PC-3 (cell line): ENCODE measurements around the gene MYLK. TPM values are rescaled to one million over a fixed set of nuclear protein-coding genes. Genes with fewer than 3 reads are reported as not detected.
A peak's percentile ranks its signal among the peaks of the same experiment; 100 is the strongest.

Source experiments
- ATAC-seq: fragments of 200-7000 bp; cut with Tn5 transposase; 2 replicates; pipeline ENCODE4 v1.9.1; 2020; ENCODE audit warnings: mild to moderate bottlenecking, moderate library complexity
- BruUV-seq: library from RNA; stranded (reverse); fragments of 400-500 nt; replicated peaks from 2 replicates; lab custom pipeline; 2021; lab: Mats Ljungman, UMichigan
- CTCF ChIA-PET: fragments of 300-600 bp; sonication (Branson Sonifier 250); formaldehyde crosslinking; loops from one replicate; lab custom pipeline; 2022; ENCODE audit warnings: antibody characterized with exemption; lab: Charles Lee
- POLR2A ChIA-PET: fragments of 300-600 bp; sonication (Branson Sonifier 250); formaldehyde crosslinking; loops from one replicate; lab custom pipeline; 2022; ENCODE audit warnings: antibody characterized with exemption; ENCODE audit not compliant: unreplicated experiment; lab: Charles Lee
- DNase-seq: peaks from one replicate; pipeline ENCODE4 v3.0.0-alpha.2; 2015
- H2AFZ ChIP-seq: fragments of 300-600 bp; sonication (generic); 2 replicates; pipeline ENCODE4 v1.6.0; 2016; ENCODE audit warnings: antibody characterized with exemption, low read length
- H3F3A ChIP-seq: fragments of 300-600 bp; sonication (generic); one replicate; pipeline ENCODE4 v1.6.0; 2017; ENCODE audit warnings: antibody characterized with exemption, low read length, control low read depth, mild to moderate bottlenecking; ENCODE audit not compliant: unreplicated experiment
- H3K27ac ChIP-seq: fragments of 300-600 bp; sonication (generic); 2 replicates; pipeline ENCODE4 v1.5.1; 2016; ENCODE audit warnings: mild to moderate bottlenecking, low read length
- H3K27me3 ChIP-seq: fragments of 300-600 bp; sonication (generic); 2 replicates; pipeline ENCODE4 v1.6.1; 2016; ENCODE audit warnings: low read length, mixed read lengths
- H3K36me3 ChIP-seq: fragments of 300-600 bp; sonication (generic); 2 replicates; pipeline ENCODE4 v1.6.1; 2016; ENCODE audit warnings: low read depth, mixed run types, low read length, mixed read lengths
- H3K4me1 ChIP-seq: fragments of 300-600 bp; sonication (generic); 2 replicates; pipeline ENCODE4 v1.5.1; 2016; ENCODE audit warnings: low read length; ENCODE audit not compliant: insufficient read depth
- H3K4me2 ChIP-seq: fragments of 300-600 bp; sonication (generic); 2 replicates; pipeline ENCODE4 v1.6.0; 2016; ENCODE audit warnings: low read length
- H3K4me3 ChIP-seq: fragments of 300-600 bp; sonication (generic); 2 replicates; pipeline ENCODE4 v1.5.1; 2016; ENCODE audit warnings: mild to moderate bottlenecking, low read length, mixed read lengths
- H3K79me2 ChIP-seq: fragments of 300-600 bp; sonication (generic); 2 replicates; pipeline ENCODE4 v1.6.1; 2017; ENCODE audit warnings: low read length, mixed read lengths
- H3K9ac ChIP-seq: fragments of 300-600 bp; sonication (generic); 2 replicates; pipeline ENCODE4 v1.6.0; 2016; ENCODE audit warnings: mild to moderate bottlenecking, low read length
- H3K9me2 ChIP-seq: fragments of 300-600 bp; sonication (generic); replicated peaks from 2 replicates; pipeline ENCODE4 v1.6.1; 2016; ENCODE audit warnings: mixed run types, low read length, mixed read lengths
- H3K9me3 ChIP-seq: fragments of 300-600 bp; sonication (generic); 2 replicates; pipeline ENCODE4 v1.6.1; 2016; ENCODE audit warnings: low read length, mixed read lengths
- H4K20me1 ChIP-seq: fragments of 300-600 bp; sonication (generic); 2 replicates; pipeline ENCODE4 v1.6.1; 2016; ENCODE audit warnings: low read length, mixed read lengths
- CTCF ChIP-seq: fragments of 300-600 bp; sonication (generic); conservative IDR thresholded peaks from 2 replicates; pipeline ENCODE4 v1.5.1; 2017; ENCODE audit warnings: antibody characterized with exemption, low read depth, mild to moderate bottlenecking, low read length
- EZH2 ChIP-seq: fragments of 300-600 bp; sonication (generic); IDR thresholded peaks from one replicate; pipeline ENCODE4 v1.6.1; 2017; ENCODE audit warnings: antibody characterized with exemption, mild to moderate bottlenecking, low read length; ENCODE audit not compliant: unreplicated experiment
- EZH2phosphoT487 ChIP-seq: fragments of 300-600 bp; sonication (generic); IDR thresholded peaks from 2 replicates; pipeline ENCODE4 v1.6.1; 2018; ENCODE audit warnings: mild to moderate bottlenecking, antibody characterized with exemption, low read length, borderline replicate concordance
- intact Hi-C: fragments of 100-400 bp; cut with micrococcal nuclease; formaldehyde crosslinking; loops from 2 replicates; pipeline ENCODE4 v1.9.0; 2023
- total RNA-seq: library from RNA; depleted of rRNA; stranded (reverse); fragments of >200 nt; gene quantifications from 2 replicates; pipeline ENCODE4 v1.2.3, GENCODE V29; 2014

Gene MYLK
- total RNA-seq, 1 experiment from 2014 or later, result 6.9 TPM

- no peaks in the 10 kb centered on the region for H3K27me3 ChIP-seq
- H3K4me1 ChIP-seq, result 0 out of 2 replicates have a peak, but pooled peaks cover 4% of the 10 kb centered on the region
- H3K4me2 ChIP-seq, result no peak overlapping the region
- CTCF ChIA-PET, result no interaction called here
- no peaks in the 10 kb centered on the region for H3K79me2 ChIP-seq
- H3K27ac ChIP-seq, result no peak overlapping the region
- DNase-seq (no peak), ATAC-seq (no peak)
- H3K4me3 ChIP-seq, result no peak overlapping the region
- H4K20me1 ChIP-seq, result no peaks in the 10 kb centered on the region
- H2AFZ ChIP-seq, result no peak overlapping the region
- POLR2A ChIA-PET, result no interaction called here
- TF ChIP-seq CTCF (no peak), EZH2phosphoT487 (no peak), EZH2 (no peak)
- H3K9me3 ChIP-seq, result no peaks in the 10 kb centered on the region
- H3K9me2 ChIP-seq, result no peaks in the 10 kb centered on the region
- intact Hi-C loops, result no loop called here
- no peak overlapping the region for H3K9ac ChIP-seq
- H3K36me3 ChIP-seq, result no peaks in the 10 kb centered on the region
- BruUV-seq, result no TSS peak
- H3F3A ChIP-seq, result no peaks in the 10 kb centered on the region
Observed at GRCh38 chr3:123773681-123774431, 110.3 kb downstream of the MYLK start.

GRCh38 chr3:123769356-123769743 is 114.8 kb downstream of the MYLK start:
- no peak overlapping the region for H3K27ac ChIP-seq
- ChIA-PET POLR2A (no interaction called here), CTCF (no interaction called here)
- no peaks in the 10 kb centered on the region for H3K27me3 ChIP-seq
- no peaks in the 10 kb centered on the region for H3K36me3 ChIP-seq
- no peaks in the 10 kb centered on the region for H3K9me2 ChIP-seq
- H4K20me1 ChIP-seq, result no peaks in the 10 kb centered on the region
- intact Hi-C loops, result no loop called here
- TF ChIP-seq EZH2, result no peak
- no peak for TF ChIP-seq EZH2phosphoT487
- TF ChIP-seq CTCF, result no peak
- BruUV-seq, result no TSS peak
- H3K79me2 ChIP-seq, result no peaks in the 10 kb centered on the region
- ATAC-seq (peak; percentile 43; the same call in 1 of the 2 replicates), DNase-seq (peak; percentile 25)
- no peak overlapping the region for H3K9ac ChIP-seq
- H3K4me2 ChIP-seq, result no peak overlapping the region
- H3F3A ChIP-seq, result no peaks in the 10 kb centered on the region
- H3K4me3 ChIP-seq, result no peak overlapping the region
- H3K9me3 ChIP-seq, result no peaks in the 10 kb centered on the region
- H2AFZ ChIP-seq, result no peak overlapping the region
- H3K4me1 ChIP-seq, result 0 out of 2 replicates have a peak, but pooled peaks cover 4% of the 10 kb centered on the region
